Measurements from ENCODE around the gene PLCL1. TPM values are rescaled to one million over a fixed set of nuclear protein-coding genes. Genes with fewer than 3 reads are reported as not detected.

Gene PLCL1
- total RNA-seq, 2 donors from 2014 or later: 25.6 to 26.2 TPM

DNA sequence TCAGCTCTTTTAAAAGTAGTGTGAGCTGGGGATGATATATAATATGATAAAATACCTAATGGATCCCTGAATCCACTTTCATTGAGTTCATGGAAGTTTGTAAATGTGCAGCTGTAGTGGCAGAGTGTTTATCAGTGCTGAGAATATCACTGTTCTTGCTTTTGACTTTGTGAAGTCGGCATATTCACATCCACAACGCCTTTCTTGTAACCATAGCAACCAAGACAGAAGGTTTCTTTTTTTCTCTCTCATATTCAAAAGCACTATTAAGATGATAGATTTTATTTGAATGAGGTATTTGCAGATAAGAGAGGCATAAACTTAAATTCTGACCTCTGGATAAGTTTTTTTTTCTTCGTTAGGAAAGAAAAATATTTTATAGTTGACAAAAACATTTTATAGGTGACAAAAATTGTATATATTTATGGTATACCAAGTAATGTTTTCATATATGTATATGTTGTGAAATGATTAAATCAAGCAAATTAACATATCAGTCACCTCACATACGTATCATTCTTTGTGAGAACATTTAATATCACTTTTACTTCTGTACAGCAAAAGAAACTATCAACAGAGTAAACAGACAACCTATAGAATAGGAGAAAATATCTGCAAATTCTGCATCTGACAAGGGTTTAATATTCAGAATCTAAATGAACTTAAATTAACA, 130.0 kb downstream of the PLCL1 start:
- Histone ChIP-seq H3K27me3 (replicated peaks; ENCODE audit: insufficient read depth) (no peaks in the 10 kb centered on the region), H3K36me3 (no peaks in the 10 kb centered on the region), H3K4me1 (ENCODE audit: control insufficient read depth in 1 of 2, low read depth in 2 of 2) (peaks cover 3 to 23% of the 10 kb centered on the region in 2 donors), H3K4me3 (no peak overlapping the region), H3K9me3 (no peaks in the 10 kb centered on the region), H3K27ac (no peak overlapping the region)
- DNase-seq (ENCODE audit: low spot score): no peak
- no peak for ATAC-seq (ENCODE audit: insufficient number of reproducible peaks, low FRiP score, low read depth)
- no peak for TF ChIP-seq CTCF (IDR thresholded peaks at IDR 0.05)

- Histone ChIP-seq H3K27ac (no peak overlapping the region), H3K9me3 (no peaks in the 10 kb centered on the region), H3K4me1 (ENCODE audit: control insufficient read depth in 1 of 2, low read depth in 2 of 2) (peaks cover 3 to 21% of the 10 kb centered on the region in 2 donors), H3K36me3 (no peaks in the 10 kb centered on the region), H3K27me3 (replicated peaks; ENCODE audit: insufficient read depth) (no peaks in the 10 kb centered on the region), H3K4me3 (no peak overlapping the region)
- no peak for TF ChIP-seq CTCF (IDR thresholded peaks at IDR 0.05)
- ATAC-seq (ENCODE audit: insufficient number of reproducible peaks, low FRiP score, low read depth) (no peak), DNase-seq (ENCODE audit: low spot score) (no peak)
Observed at GRCh38 chr2:197934934-197935289, 130.5 kb downstream of the PLCL1 start.

DNA sequence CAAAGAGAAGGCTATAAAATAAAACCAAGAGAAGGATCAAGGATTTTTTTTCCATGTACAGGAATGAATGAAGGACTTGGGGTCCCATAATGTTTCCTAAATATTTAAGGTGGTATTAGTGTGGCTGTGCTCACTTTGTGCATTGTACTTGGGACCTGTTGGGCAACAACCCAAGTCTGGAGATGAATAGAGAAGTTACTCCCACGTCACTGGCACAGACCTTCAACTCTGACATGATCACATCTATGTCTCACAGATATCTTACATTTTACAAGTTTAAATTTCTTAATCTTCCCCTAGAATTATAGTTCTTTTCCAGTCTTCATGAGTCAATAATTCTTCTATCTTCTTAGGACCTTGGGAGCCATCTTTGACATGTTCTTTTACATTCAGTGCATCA, 133.4 kb downstream of the PLCL1 start:
- Histone ChIP-seq H3K36me3 (no peaks in the 10 kb centered on the region), H3K9me3 (no peaks in the 10 kb centered on the region), H3K4me1 (ENCODE audit: control insufficient read depth in 1 of 2, low read depth in 2 of 2) (peaks cover 8 to 29% of the 10 kb centered on the region in 2 donors), H3K27me3 (replicated peaks; ENCODE audit: insufficient read depth) (no peaks in the 10 kb centered on the region), H3K27ac (no peak overlapping the region), H3K4me3 (no peak overlapping the region)
- no peak for TF ChIP-seq CTCF (IDR thresholded peaks at IDR 0.05)
- DNase-seq (ENCODE audit: low spot score) (no peak), ATAC-seq (ENCODE audit: insufficient number of reproducible peaks, low FRiP score, low read depth) (no peak)

DNA sequence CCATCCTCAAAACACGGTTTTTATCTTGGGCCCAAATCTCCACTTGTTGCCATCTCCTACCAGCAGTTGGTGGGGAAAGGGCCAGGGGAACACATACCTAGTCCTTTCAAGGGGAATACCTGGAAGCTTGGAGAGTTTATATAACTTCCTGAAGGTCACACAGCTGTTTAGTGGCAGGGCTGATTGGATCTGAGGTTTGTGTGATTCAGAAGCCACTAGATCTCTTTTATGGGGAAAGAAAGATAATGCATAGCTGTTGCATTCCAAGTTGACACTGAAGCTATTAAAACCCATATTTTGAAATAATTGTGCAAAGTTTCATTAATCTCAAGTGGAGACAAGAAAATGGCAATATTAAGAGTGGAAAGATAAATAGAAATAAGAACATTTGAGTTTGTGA, 134.2 kb downstream of the PLCL1 start:
- H3K4me3 ChIP-seq: no peak overlapping the region
- no peaks in the 10 kb centered on the region for H3K27me3 ChIP-seq (replicated peaks; ENCODE audit: insufficient read depth)
- DNase-seq (ENCODE audit: low spot score) (no peak), ATAC-seq (ENCODE audit: insufficient number of reproducible peaks, low FRiP score, low read depth) (no peak)
- no peaks in the 10 kb centered on the region for H3K36me3 ChIP-seq
- no peaks in the 10 kb centered on the region for H3K9me3 ChIP-seq
- peaks cover 8 to 29% of the 10 kb centered on the region in 2 donors for H3K4me1 ChIP-seq (ENCODE audit: control insufficient read depth in 1 of 2, low read depth in 2 of 2)
- H3K27ac ChIP-seq: no peak overlapping the region
- TF ChIP-seq CTCF (IDR thresholded peaks at IDR 0.05): no peak

- no peaks in the 10 kb centered on the region for H3K36me3 ChIP-seq
Observed at GRCh38 chr2:197939787-197940186, 135.4 kb downstream of the PLCL1 start.

More at GRCh38 chr2:197939787-197940186, 135.4 kb downstream of the PLCL1 start:
- Histone ChIP-seq H3K27ac (no peak overlapping the region), H3K4me1 (ENCODE audit: control insufficient read depth in 1 of 2, low read depth in 2 of 2) (peaks cover 11 to 30% of the 10 kb centered on the region in 2 donors), H3K27me3 (replicated peaks; ENCODE audit: insufficient read depth) (no peaks in the 10 kb centered on the region), H3K9me3 (no peaks in the 10 kb centered on the region), H3K4me3 (no peak overlapping the region)
- no peak for ATAC-seq (ENCODE audit: insufficient number of reproducible peaks, low FRiP score, low read depth)
- DNase-seq (ENCODE audit: low spot score): no peak
- no peak for TF ChIP-seq CTCF (IDR thresholded peaks at IDR 0.05)
